Activated CD4-positive, alpha-beta T cell treated with anti-CD3 and anti-CD28 coated beads, Interleukin-2, amount 10 ng/mL, durations not matched to agents 7 days and 5 days (primary cell): ENCODE measurements around the gene GIGYF1. TPM values are rescaled to one million over a fixed set of nuclear protein-coding genes. Genes with fewer than 3 reads are reported as not detected.
"Not testable (repeated sequence)": the region's sequence is repeated elsewhere in the genome, so short reads cannot be mapped to it uniquely, and the experiment has no call there.

ENCODE experiments used
- CTCF ChIA-PET: fragments of 350-600 bp; sonication (Branson Sonifier 250); formaldehyde crosslinking; loops from one replicate; lab custom pipeline; 2021; ENCODE audit warnings: antibody characterized with exemption; lab: Charles Lee
- POLR2A ChIA-PET: fragments of 350-600 bp; sonication (Branson Sonifier 250); formaldehyde crosslinking; loops from one replicate; lab custom pipeline; 2021; ENCODE audit warnings: antibody characterized with exemption; lab: Charles Lee
- DNase-seq: peaks from one replicate; pipeline ENCODE4 v3.0.0-alpha.2; 2020
- H3K27ac Mint-ChIP-seq: one replicate; pipeline ENCODE4 v1.8.0; 2021; ENCODE audit warnings: mild to moderate bottlenecking, moderate library complexity, mixed read lengths
- H3K27me3 Mint-ChIP-seq: one replicate; pipeline ENCODE4 v1.8.0; 2021; ENCODE audit warnings: mixed read lengths
- H3K36me3 Mint-ChIP-seq: one replicate; pipeline ENCODE4 v1.8.0; 2021; ENCODE audit warnings: low read depth, mixed read lengths
- H3K4me1 Mint-ChIP-seq: one replicate; pipeline ENCODE4 v1.8.0; 2021; ENCODE audit warnings: mixed read lengths
- H3K4me3 Mint-ChIP-seq: one replicate; pipeline ENCODE4 v1.8.0; 2021; ENCODE audit warnings: mild to moderate bottlenecking, moderate library complexity, mixed read lengths
- H3K9me3 Mint-ChIP-seq: one replicate; pipeline ENCODE4 v1.8.0; 2021; ENCODE audit warnings: mixed read lengths
- total RNA-seq, 2 experiments: library from RNA; stranded (reverse); gene quantifications; one replicate each; pipeline ENCODE4 v1.2.3, GENCODE V29; 2021

Gene GIGYF1
- 10 to 100 TPM; 48.7 to 55.5 TPM for total RNA-seq

GRCh38 chr7:100694098-100694745, at the start of gene GIGYF1:
Gene GIGYF1 (minus strand): TSS chr7:100694250. CDS start chr7:100688238, 6,012 bp downstream.
- H3K27ac Mint-ChIP-seq, result peak within 1 kb of the TSS; percentile 92

GRCh38 chr7:100739934-100740333, 45.9 kb upstream of the GIGYF1 start:
- Mint-ChIP-seq H3K9me3 (peaks cover 2% of the 10 kb centered on the region), H3K27ac (no peak overlapping the region), H3K36me3 (peaks cover 2% of the 10 kb centered on the region), H3K27me3 (no peaks in the 10 kb centered on the region), H3K4me1 (no peaks in the 10 kb centered on the region), H3K4me3 (no peak overlapping the region)
- ChIA-PET CTCF (no interaction called here), POLR2A (no interaction called here)
- DNase-seq, result no peak

More at GRCh38 chr7:100694098-100694745, at the start of gene GIGYF1:
- Mint-ChIP-seq H3K9me3 (no peaks in the 10 kb centered on the region), H3K4me3 (peak within 1 kb of the TSS; percentile 96), H3K27me3 (peaks cover 9% of the 10 kb centered on the region), H3K36me3 (peaks cover 9% of the 10 kb centered on the region), H3K4me1 (peaks cover 35% of the 10 kb centered on the region)
- ChIA-PET CTCF (interaction anchor here (0.6 to 5.1 kb wide), 6 partner anchors 11 to 167 kb away, joined by 3 to 26 read pairs (median 16); partner anchors contain the start of genes MOSPD3, POP7 and SLC12A9), POLR2A (no interaction called here)
- DNase-seq, result peak; percentile 75

- no peaks in the 10 kb centered on the region for H3K9me3 Mint-ChIP-seq
- H3K27ac Mint-ChIP-seq, result no peak overlapping the region
- ChIA-PET POLR2A (no interaction called here), CTCF (interaction anchor here (0.5 kb wide), 1 partner anchor 472 kb away, joined by 3 read pairs; no protein-coding TSS in a partner anchor)
- no peak overlapping the region for H3K4me3 Mint-ChIP-seq
- H3K4me1 Mint-ChIP-seq, result peaks cover 5% of the 10 kb centered on the region
- DNase-seq, result no peak
- H3K36me3 Mint-ChIP-seq, result no peaks in the 10 kb centered on the region
- H3K27me3 Mint-ChIP-seq, result peaks cover 2% of the 10 kb centered on the region
These were observed 42.6 kb upstream of the GIGYF1 start for GRCh38 chr7:100736671-100737070.

- H3K27me3 Mint-ChIP-seq, result peaks cover 2% of the 10 kb centered on the region
- H3K9me3 Mint-ChIP-seq, result no peaks in the 10 kb centered on the region
- ChIA-PET CTCF (interaction anchor here (2.5 kb wide), 1 partner anchor 30 kb away, joined by 10 read pairs; the partner anchor contains the start of gene POP7), POLR2A (no interaction called here)
- peaks cover 5% of the 10 kb centered on the region for H3K4me1 Mint-ChIP-seq
- H3K36me3 Mint-ChIP-seq, result no peaks in the 10 kb centered on the region
- H3K4me3 Mint-ChIP-seq, result no peak overlapping the region
- DNase-seq, result no peak
- no peak overlapping the region for H3K27ac Mint-ChIP-seq
These were observed 41.7 kb upstream of the GIGYF1 start for GRCh38 chr7:100735730-100736129.

- Mint-ChIP-seq H3K9me3 (no peaks in the 10 kb centered on the region), H3K27ac (no peak overlapping the region), H3K27me3 (peaks cover 2% of the 10 kb centered on the region), H3K36me3 (no peaks in the 10 kb centered on the region), H3K4me3 (no peak overlapping the region), H3K4me1 (peaks cover 5% of the 10 kb centered on the region)
- ChIA-PET POLR2A (interaction anchor here (0.6 kb wide), 1 partner anchor 129 kb away, joined by 4 read pairs; no protein-coding TSS in a partner anchor), CTCF (interaction anchor here (0.6 to 1.1 kb wide), 2 partner anchors 16 to 303 kb away, joined by 3 read pairs; no protein-coding TSS in a partner anchor)
- no peak for DNase-seq
These were observed 38.0 kb upstream of the GIGYF1 start for GRCh38 chr7:100731937-100732636.

- POLR2A ChIA-PET, result interaction anchor here (0.7 kb wide), 1 partner anchor 141 kb away, joined by 9 read pairs; no protein-coding TSS in a partner anchor
- CTCF ChIA-PET, result interaction anchor here (0.5 to 0.7 kb wide), 3 partner anchors 363 to 1680 kb away, joined by 3 read pairs; no protein-coding TSS in a partner anchor
These were observed 36.2 kb upstream of the GIGYF1 start for GRCh38 chr7:100730136-100730800.

GRCh38 chr7:100728196-100728595, 34.1 kb upstream of the GIGYF1 start:
- POLR2A ChIA-PET, result no interaction called here

More at GRCh38 chr7:100730136-100730800, 36.2 kb upstream of the GIGYF1 start:
- Mint-ChIP-seq H3K9me3 (no peaks in the 10 kb centered on the region), H3K4me1 (peaks cover 5% of the 10 kb centered on the region), H3K27me3 (peaks cover 2% of the 10 kb centered on the region), H3K4me3 (no peak overlapping the region), H3K36me3 (no peaks in the 10 kb centered on the region), H3K27ac (no peak overlapping the region)
- no peak for DNase-seq

GRCh38 chr7:100726996-100727761, 33.1 kb upstream of the GIGYF1 start:
- DNase-seq, result no peak
- Mint-ChIP-seq H3K36me3 (no peaks in the 10 kb centered on the region), H3K9me3 (no peaks in the 10 kb centered on the region), H3K4me1 (peaks cover 3% of the 10 kb centered on the region), H3K27me3 (peaks cover 7% of the 10 kb centered on the region), H3K4me3 (no peak overlapping the region), H3K27ac (no peak overlapping the region)
- CTCF ChIA-PET, result no interaction called here
- POLR2A ChIA-PET, result no interaction called here

More at GRCh38 chr7:100728196-100728595, 34.1 kb upstream of the GIGYF1 start:
- CTCF ChIA-PET, result interaction anchor here (0.6 kb wide), 2 partner anchors 78 to 251 kb away, joined by 3 to 4 read pairs; no protein-coding TSS in a partner anchor
- H3K4me1 Mint-ChIP-seq, result peaks cover 3% of the 10 kb centered on the region
- H3K27ac Mint-ChIP-seq, result no peak overlapping the region
- no peak for DNase-seq
- no peaks in the 10 kb centered on the region for H3K9me3 Mint-ChIP-seq
- no peaks in the 10 kb centered on the region for H3K36me3 Mint-ChIP-seq
- no peak overlapping the region for H3K4me3 Mint-ChIP-seq
- peaks cover 2% of the 10 kb centered on the region for H3K27me3 Mint-ChIP-seq

GRCh38 chr7:100724364-100724763, 30.3 kb upstream of the GIGYF1 start:
- H3K9me3 Mint-ChIP-seq, H3K27ac Mint-ChIP-seq, DNase-seq, H3K36me3 Mint-ChIP-seq, POLR2A ChIA-PET, H3K4me3 Mint-ChIP-seq, H3K4me1 Mint-ChIP-seq: not testable (repeated sequence)
- CTCF ChIA-PET, result interaction anchor here (1.1 to 2.8 kb wide), 2 partner anchors 19 to 32 kb away, joined by 3 to 15 read pairs; partner anchors contain the start of gene POP7
- H3K27me3 Mint-ChIP-seq, result peaks cover 31% of the 10 kb centered on the region

GRCh38 chr7:100723732-100724275, 29.8 kb upstream of the GIGYF1 start:
- peaks cover 3% of the 10 kb centered on the region for H3K9me3 Mint-ChIP-seq
- ChIA-PET CTCF (interaction anchor here (1.1 to 2.8 kb wide), 2 partner anchors 19 to 32 kb away, joined by 3 to 15 read pairs; partner anchors contain the start of gene POP7), POLR2A (no interaction called here)
- H3K4me1 Mint-ChIP-seq, result peaks cover 3% of the 10 kb centered on the region
- no peak overlapping the region for H3K4me3 Mint-ChIP-seq
- DNase-seq, result no peak
- H3K36me3 Mint-ChIP-seq, result peaks cover 2% of the 10 kb centered on the region
- peaks cover 35% of the 10 kb centered on the region for H3K27me3 Mint-ChIP-seq
- no peak overlapping the region for H3K27ac Mint-ChIP-seq

- DNase-seq, result no peak
- Mint-ChIP-seq H3K27ac (no peak overlapping the region), H3K4me3 (no peak overlapping the region), H3K27me3 (peaks cover 46% of the 10 kb centered on the region), H3K4me1 (peaks cover 4% of the 10 kb centered on the region), H3K9me3 (peaks cover 5% of the 10 kb centered on the region), H3K36me3 (peaks cover 2% of the 10 kb centered on the region)
- POLR2A ChIA-PET, result no interaction called here
- CTCF ChIA-PET, result interaction anchor here (1.1 kb wide), 1 partner anchor 32 kb away, joined by 4 read pairs; no protein-coding TSS in a partner anchor
These were observed 28.6 kb upstream of the GIGYF1 start for GRCh38 chr7:100722480-100723212.
